IPS-NIHi7 (cell line): ENCODE data around the gene G6PC2.
A peak's percentile ranks its signal among the peaks of the same experiment; 100 is the strongest.

Experiments used
- DNase-seq: peaks from one replicate; pipeline ENCODE4 v3.0.0; 2012; ENCODE audit warnings: mixed read lengths; ENCODE audit errors: extremely low spot score

The G6PC2 gene

DNA sequence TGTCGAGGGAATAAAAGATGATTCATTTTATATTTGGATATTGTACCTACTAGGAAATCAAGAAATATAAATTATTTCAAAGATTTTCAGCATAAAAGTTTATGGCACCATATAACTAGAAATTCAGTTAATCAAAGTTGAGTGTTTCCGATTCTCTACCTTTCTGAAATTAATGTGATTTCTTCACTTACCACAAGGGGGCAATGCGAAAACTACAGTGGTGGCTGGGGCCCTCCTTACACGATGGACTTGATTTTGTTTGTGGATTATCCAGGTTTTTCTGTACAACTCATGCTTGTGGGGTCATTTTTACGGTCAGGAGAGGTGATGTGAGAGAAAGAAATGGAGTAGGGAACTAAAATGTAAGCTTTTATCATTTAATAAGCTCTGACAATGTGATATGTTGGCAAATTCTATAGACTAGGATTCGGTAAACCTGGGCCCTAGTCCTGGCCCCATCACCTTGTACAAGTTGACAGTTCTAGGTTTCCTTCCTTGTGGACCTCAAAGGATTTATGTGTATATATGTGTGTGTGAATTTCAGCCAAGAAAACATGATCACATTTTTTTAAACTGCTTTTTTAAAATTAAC, 47.6 kb downstream of the G6PC2 start:
- peak; percentile 48 for DNase-seq

DNA sequence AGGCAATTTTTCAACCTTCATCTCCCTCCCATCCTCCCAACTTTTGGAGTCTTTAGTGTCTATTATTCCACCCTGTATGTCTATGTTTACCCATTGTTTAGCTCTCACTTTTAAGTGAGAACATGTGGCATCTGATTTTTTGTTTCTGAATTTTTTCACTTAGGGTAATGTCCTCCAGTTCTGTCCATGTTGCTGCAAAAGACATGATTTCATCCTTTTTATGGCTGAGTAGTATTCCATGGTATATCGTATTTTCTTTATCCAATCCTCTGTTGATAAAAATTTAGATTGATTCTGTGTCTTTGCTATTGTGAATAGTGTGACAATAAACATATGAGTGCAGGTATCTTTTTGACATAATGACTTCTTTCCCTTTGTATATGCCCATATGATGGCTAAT, 48.2 kb downstream of the G6PC2 start:
- DNase-seq, result no peak

DNA sequence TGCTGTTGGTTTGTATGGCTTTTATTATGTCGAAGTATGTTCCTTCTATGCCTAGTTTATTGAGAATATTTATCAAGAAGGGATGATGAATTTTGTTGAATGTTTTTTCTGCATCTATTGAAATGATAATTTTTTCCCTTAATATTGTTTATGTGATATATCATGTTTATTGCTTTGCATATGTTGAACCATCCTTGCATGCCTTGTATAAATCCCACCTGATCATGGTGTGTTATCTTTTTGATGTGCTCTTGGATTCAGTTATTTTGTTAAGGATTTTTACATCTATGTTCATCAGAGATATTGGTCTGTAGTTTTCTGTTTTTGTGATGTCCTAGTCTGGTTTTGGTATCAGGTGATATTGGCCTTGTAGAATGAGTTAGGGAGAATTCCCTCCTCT, 50.8 kb downstream of the G6PC2 start:
- no peak for DNase-seq

DNA sequence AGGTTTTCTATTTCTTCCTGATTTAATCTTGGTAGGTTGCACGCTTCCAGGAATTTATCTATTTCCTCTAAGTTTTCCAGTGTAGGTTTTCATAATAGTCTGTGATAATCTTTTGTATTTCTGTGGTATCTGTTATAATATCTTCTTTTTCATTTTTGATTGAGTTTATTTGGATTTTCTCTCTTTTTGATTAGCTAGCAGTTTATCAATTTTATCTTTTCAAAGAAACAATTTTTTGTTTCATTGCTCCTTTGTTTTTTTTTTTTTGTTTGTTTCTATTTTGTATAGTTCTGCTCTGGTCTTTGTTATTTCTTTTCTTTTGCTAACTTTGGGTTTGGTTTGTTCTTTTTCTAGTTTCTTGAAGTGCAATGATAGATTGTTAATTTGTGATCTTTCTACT, 51.3 kb downstream of the G6PC2 start:
- no peak for DNase-seq

DNA sequence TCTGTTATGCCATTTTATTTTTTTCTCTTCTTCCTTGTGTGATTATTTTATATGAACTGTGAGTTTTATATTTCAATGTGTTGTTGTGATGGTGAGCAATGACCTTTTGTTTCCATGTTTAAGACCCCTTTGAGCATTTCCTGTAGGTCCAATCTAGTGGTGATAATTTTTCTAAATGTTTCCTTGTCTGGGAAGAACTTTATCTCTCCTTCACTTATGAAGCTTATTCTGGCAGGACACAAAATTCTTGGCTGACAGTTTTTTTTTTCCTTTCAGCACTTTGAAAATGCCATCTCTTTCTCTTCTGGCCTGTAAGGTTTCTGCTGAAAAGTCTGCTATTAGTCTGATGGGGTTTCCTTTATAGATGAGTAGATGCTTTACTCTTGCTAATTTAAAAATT, 53.2 kb downstream of the G6PC2 start:
- DNase-seq, result no peak

DNA sequence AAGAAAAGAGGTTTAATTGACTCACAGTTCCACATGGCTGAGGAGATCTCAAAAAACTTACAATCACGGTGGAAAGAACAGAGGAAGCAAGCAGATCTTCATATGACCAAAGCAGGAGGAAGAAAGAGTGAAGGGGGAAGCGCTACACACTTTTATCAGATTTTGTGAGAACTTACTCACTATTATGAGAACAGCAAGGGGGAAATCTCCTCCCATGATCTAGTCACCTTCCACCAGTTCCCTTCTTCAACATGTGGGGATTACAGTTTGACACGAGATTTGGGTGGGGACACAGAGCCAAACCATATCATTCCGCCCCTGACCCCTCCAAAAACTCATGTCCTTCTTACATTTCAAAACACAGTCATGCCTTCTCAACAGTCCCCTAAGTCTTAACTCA, 54.2 kb downstream of the G6PC2 start:
- no peak for DNase-seq

DNA sequence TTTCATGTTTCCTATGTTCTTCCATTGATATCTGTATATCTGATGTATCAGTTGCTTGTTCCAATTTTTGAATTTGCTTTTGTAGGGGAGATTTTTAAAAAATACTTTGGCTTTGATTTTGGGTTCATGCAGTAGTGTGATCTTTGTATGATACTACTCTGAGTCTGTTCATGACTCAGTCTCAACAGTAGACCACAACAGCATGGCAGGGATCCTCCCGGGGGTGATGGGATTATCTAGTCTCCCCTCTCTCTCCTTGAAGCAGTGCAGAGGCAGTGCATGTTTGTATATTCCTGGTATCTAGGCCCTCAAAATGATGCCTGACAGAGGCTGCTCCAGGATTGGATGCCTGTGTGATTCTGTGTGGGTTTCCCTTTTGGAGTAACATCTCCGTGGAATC, 55.3 kb downstream of the G6PC2 start:
- no peak for DNase-seq
